Natural killer cell (primary cell): ENCODE data around the gene POLR3H. TPM values are rescaled to one million over a fixed set of nuclear protein-coding genes. Genes with fewer than 3 reads are reported as not detected.

Source experiments
- ATAC-seq, 3 donors: fragments of 150-1000 bp in 2 of 3; fragments of 200-7000 bp in 1 of 3; cut with Tn5 transposase; 1 replicate in 1 of 3; 2 replicates in 2 of 3; pipeline ENCODE4 v1.10.0; 2021; ENCODE audit warnings: mild to moderate bottlenecking in 2 of 3, moderate library complexity in 2 of 3
- DNase-seq, 2 donors: peaks; one replicate each; pipeline versions ENCODE4 v3.0.0 to v3.0.0-alpha.2; 2013 to 2021; ENCODE audit warnings: mixed read lengths in 1 of 2
- H3K27ac ChIP-seq: one replicate; pipeline ENCODE4 v1.5.1; 2013; ENCODE audit warnings: mild to moderate bottlenecking, low read length
- H3K27me3 ChIP-seq: one replicate; pipeline ENCODE4 v1.6.1; 2013; ENCODE audit warnings: low read length; ENCODE audit not compliant: control insufficient read depth, insufficient read depth
- H3K36me3 ChIP-seq: one replicate; pipeline ENCODE4 v1.6.1; 2013; ENCODE audit warnings: low read length; ENCODE audit not compliant: control insufficient read depth, insufficient read depth
- H3K4me1 ChIP-seq: one replicate; pipeline ENCODE4 v1.6.1; 2013; ENCODE audit warnings: low read length; ENCODE audit not compliant: control insufficient read depth, insufficient read depth
- H3K4me3 ChIP-seq: one replicate; pipeline ENCODE4 v1.5.1; 2013; ENCODE audit warnings: low read length
- H3K9me3 ChIP-seq: one replicate; pipeline ENCODE4 v1.6.1; 2013; ENCODE audit warnings: low read length; ENCODE audit not compliant: control insufficient read depth, insufficient read depth
- H3K27ac Mint-ChIP-seq, 2 donors: one replicate each; pipeline ENCODE4 v1.8.0; 2022; ENCODE audit warnings: mild to moderate bottlenecking in 2 of 2, mixed read lengths in 2 of 2, moderate library complexity in 1 of 2
- H3K27me3 Mint-ChIP-seq, 2 donors: one replicate each; pipeline ENCODE4 v1.8.0; 2022; ENCODE audit warnings: low read depth in 2 of 2, mixed read lengths in 2 of 2
- H3K36me3 Mint-ChIP-seq: one replicate; pipeline ENCODE4 v1.8.0; 2022; ENCODE audit warnings: mixed read lengths
- H3K4me1 Mint-ChIP-seq, 2 donors: one replicate each; pipeline ENCODE4 v1.8.0; 2022; ENCODE audit warnings: mixed read lengths in 2 of 2
- H3K4me3 Mint-ChIP-seq: one replicate; pipeline ENCODE4 v1.8.0; 2022; ENCODE audit warnings: mild to moderate bottlenecking, moderate library complexity, mixed read lengths
- H3K9me3 Mint-ChIP-seq, 2 donors: one replicate each; pipeline ENCODE4 v1.8.0; 2022; ENCODE audit warnings: mixed read lengths in 2 of 2
- WGBS: methylation state at CpG from one replicate; pipeline ENCODE4 v1.1.7; 2013; ENCODE audit warnings: missing lambda C conversion rate; ENCODE audit not compliant: insufficient coverage; 5-methylcytosine and 5-hydroxymethylcytosine counted together
- intact Hi-C: fragments of 100-400 bp; cut with micrococcal nuclease; formaldehyde crosslinking; loops from one replicate; pipeline ENCODE4 v1.14.2; 2022
- total RNA-seq, 4 donors: library from RNA; stranded (reverse); fragments of 120-200 nt in 1 of 4; gene quantifications; one replicate each; pipeline versions ENCODE4 v1.2.3 to v1.2.4, GENCODE V29; 2013 to 2022
- TF ChIP-seq, protein P1 (sequence below): fragments of 200-600 bp; IDR thresholded peaks from one replicate; pipeline ENCODE4 v1.8.0; 2022; ENCODE audit warnings: antibody characterized with exemption

The POLR3H gene
- total RNA-seq, 3 donors from 2014 or later (not counting 1 experiment from before 2014, with no cell fraction given): 13.1 to 18.8 (median 16.2) TPM

DNA sequence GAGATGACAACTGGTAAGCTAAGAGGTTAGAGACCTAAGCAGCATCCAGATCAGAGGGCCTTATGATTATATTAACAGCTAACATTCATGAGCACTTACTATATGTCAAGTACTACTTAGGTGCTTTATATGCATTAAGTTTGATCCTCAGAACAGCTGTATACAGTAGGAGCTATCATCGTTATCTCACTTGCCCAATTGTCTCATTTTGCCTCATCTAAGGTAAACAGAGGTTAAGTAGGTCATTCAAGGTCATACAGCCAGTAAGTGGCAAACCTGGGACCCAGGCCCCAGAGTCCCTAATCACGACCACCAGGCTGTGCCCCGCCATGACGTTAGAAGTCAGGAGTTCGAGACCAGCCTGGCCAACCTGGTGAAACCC lies 4.6 kb upstream of the POLR3H start:
- WGBS: 92% methylated on average over 5 of the region's 5 CpGs
- Histone ChIP-seq H3K27me3 (no peaks in the 10 kb centered on the region), H3K27ac (no peak overlapping the region), H3K4me3 (no peak overlapping the region), H3K4me1 (peaks cover 9% of the 10 kb centered on the region), H3K36me3 (no peaks in the 10 kb centered on the region), H3K9me3 (no peaks in the 10 kb centered on the region)
- Mint-ChIP-seq H3K4me1 (peaks cover 15% of the 10 kb centered on the region in 2 donors), H3K27me3 (peaks cover 13 to 15% of the 10 kb centered on the region in 2 donors), H3K27ac (no peak overlapping the region), H3K36me3 (no peaks in the 10 kb centered on the region), H3K4me3 (no peak overlapping the region), H3K9me3 (no peaks in the 10 kb centered on the region)
- TF ChIP-seq, protein P1, sequence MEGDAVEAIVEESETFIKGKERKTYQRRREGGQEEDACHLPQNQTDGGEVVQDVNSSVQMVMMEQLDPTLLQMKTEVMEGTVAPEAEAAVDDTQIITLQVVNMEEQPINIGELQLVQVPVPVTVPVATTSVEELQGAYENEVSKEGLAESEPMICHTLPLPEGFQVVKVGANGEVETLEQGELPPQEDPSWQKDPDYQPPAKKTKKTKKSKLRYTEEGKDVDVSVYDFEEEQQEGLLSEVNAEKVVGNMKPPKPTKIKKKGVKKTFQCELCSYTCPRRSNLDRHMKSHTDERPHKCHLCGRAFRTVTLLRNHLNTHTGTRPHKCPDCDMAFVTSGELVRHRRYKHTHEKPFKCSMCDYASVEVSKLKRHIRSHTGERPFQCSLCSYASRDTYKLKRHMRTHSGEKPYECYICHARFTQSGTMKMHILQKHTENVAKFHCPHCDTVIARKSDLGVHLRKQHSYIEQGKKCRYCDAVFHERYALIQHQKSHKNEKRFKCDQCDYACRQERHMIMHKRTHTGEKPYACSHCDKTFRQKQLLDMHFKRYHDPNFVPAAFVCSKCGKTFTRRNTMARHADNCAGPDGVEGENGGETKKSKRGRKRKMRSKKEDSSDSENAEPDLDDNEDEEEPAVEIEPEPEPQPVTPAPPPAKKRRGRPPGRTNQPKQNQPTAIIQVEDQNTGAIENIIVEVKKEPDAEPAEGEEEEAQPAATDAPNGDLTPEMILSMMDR: no peak
- no peak for DNase-seq
- intact Hi-C loops: no loop called here
- no peak for ATAC-seq

DNA sequence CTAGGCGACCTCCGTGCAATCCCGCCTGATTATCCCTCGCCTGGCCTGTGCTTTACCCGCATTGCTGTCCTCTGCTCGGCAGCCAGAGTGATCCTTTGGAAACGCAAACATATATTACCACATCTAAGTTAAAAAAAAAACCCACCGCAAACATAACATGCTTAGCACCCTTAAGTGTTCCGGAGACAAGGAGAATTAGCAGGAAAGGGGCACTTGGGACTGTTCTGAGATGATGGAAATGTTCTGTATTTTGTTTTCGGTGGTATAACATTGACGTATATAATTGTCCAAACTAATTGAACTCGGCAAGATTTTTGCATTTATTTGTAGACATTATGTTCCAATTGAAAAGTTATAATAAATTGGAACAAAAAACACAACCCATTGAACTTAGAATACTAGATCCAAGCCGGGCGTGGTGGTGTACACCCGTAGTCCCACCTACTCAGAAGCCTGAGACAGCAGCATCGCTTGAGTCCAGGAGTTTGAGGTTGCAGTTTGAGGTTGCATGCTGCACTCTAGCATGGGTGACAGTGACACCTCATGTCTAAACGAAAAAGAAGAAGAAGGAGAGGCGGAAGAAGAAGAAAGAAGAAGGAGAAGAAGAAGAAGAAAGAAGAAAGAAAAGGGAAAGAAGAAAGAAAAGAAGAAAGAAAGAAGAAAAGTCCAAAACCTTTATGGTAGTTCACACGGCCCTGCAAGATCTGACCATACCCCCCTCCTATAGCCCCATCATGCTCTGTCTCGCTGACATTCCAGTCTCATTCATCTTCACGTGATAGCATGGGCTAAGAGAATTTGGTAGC lies 604 bp upstream of the POLR3H start:
- peaks cover 22% of the 10 kb centered on the region for H3K4me1 ChIP-seq
- H3K36me3 Mint-ChIP-seq: no peaks in the 10 kb centered on the region
- TF ChIP-seq, protein P1: no peak
- ATAC-seq (peak in 1 of 3 donors; percentile 3), DNase-seq (peak in 1 of 2 donors; percentile 37)
- H3K27ac Mint-ChIP-seq: peak overlapping the region; percentile 93 to 98
- peak overlapping the region; percentile 96 for H3K4me3 Mint-ChIP-seq
- 15% methylated on average over 15 of the region's 21 CpGs for WGBS
- peaks cover 4% of the 10 kb centered on the region for H3K36me3 ChIP-seq
- peaks cover 0 to 3% of the 10 kb centered on the region in 2 donors for H3K27me3 Mint-ChIP-seq
- no peaks in the 10 kb centered on the region for H3K9me3 Mint-ChIP-seq
- no peaks in the 10 kb centered on the region for H3K27me3 ChIP-seq
- H3K27ac ChIP-seq: peak overlapping the region; percentile 46
- intact Hi-C loops: loop anchor here (1.0 kb wide), 1 partner anchor 76 kb away; the partner anchor contains the start of genes DESI1 and XRCC6
- H3K9me3 ChIP-seq: no peaks in the 10 kb centered on the region
- peaks cover 26 to 36% of the 10 kb centered on the region in 2 donors for H3K4me1 Mint-ChIP-seq
- peak overlapping the region; percentile 97 for H3K4me3 ChIP-seq

DNA sequence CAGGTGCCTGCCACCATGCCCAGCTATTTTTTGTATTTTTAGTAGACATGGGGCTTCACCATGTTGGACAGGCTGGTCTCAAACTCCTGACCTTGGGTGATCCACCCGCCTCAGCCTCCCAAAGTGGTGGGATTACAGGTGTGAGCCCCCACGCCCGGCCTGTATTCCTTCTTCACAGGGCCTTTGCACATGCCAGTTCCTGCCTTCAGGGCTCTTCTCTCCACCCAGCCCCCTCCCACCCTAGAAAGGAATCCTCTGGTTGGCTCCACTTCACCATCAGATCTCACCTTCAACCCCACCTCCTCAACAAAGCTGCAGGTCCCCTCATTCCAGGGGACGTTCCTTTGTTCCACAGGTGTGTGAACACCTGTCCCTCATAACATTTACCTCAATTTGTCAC lies 2.0 kb downstream of the POLR3H start:
- peaks cover 22% of the 10 kb centered on the region for H3K4me1 ChIP-seq
- peaks cover 6% of the 10 kb centered on the region for H3K36me3 ChIP-seq
- peak overlapping the region; percentile 93 to 98 for H3K27ac Mint-ChIP-seq
- DNase-seq (no peak), ATAC-seq (no peak)
- H3K27me3 Mint-ChIP-seq: no peaks in the 10 kb centered on the region
- no peak overlapping the region for H3K4me3 Mint-ChIP-seq
- no peaks in the 10 kb centered on the region for H3K36me3 Mint-ChIP-seq
- no peak overlapping the region for H3K27ac ChIP-seq
- H3K9me3 ChIP-seq: no peaks in the 10 kb centered on the region
- 93% methylated on average over 4 of the region's 4 CpGs for WGBS
- intact Hi-C loops: no loop called here
- TF ChIP-seq, protein P1: no peak
- no peaks in the 10 kb centered on the region for H3K9me3 Mint-ChIP-seq
- H3K4me3 ChIP-seq: no peak overlapping the region
- H3K4me1 Mint-ChIP-seq: peaks cover 26 to 36% of the 10 kb centered on the region in 2 donors
- H3K27me3 ChIP-seq: no peaks in the 10 kb centered on the region
